Body of pancreas (tissue), 4 donors: ENCODE results near the gene LMNA. TPM values are rescaled to one million over a fixed set of nuclear protein-coding genes. Genes with fewer than 3 reads are reported as not detected.

ENCODE experiments used
- ATAC-seq: fragments of 150-250 bp; one replicate; pipeline ENCODE4 v1.9.1; 2016
- DNase-seq, 4 donors: peaks; one replicate each; pipeline ENCODE4 v3.0.0-alpha.2; 2019
- H3K27ac ChIP-seq, 4 donors: fragments of 200-600 bp; sonication (generic); 1 replicate in 3 of 4; 2 replicates in 1 of 4; pipeline versions ENCODE4 v1.5.1 to v1.6.1; 2016 to 2019; ENCODE audit warnings: mild to moderate bottlenecking in 1 of 4, mixed read lengths in 1 of 4, moderate library complexity in 1 of 4
- H3K27me3 ChIP-seq, 2 donors: fragments of 200-600 bp; sonication (generic); one replicate each; pipeline ENCODE4 v1.6.0; 2016; ENCODE audit warnings: mild to moderate bottlenecking in 1 of 2
- H3K36me3 ChIP-seq, 2 donors: fragments of 200-600 bp; sonication (generic); replicated peaks in 1 of 2; 2 replicates each; pipeline ENCODE4 v1.5.1; 2016; ENCODE audit warnings: low read depth in 2 of 2; ENCODE audit not compliant: insufficient read depth in 1 of 2
- H3K4me1 ChIP-seq: fragments of 200-600 bp; sonication (generic); one replicate; pipeline ENCODE4 v1.6.0; 2016
- H3K4me3 ChIP-seq, 2 donors: fragments of 200-600 bp; sonication (generic); 1 replicate in 1 of 2; 2 replicates in 1 of 2; pipeline ENCODE4 v1.5.1; 2016 to 2019
- H3K9me3 ChIP-seq, 3 donors: fragments of 200-600 bp; sonication (generic); 1 replicate in 2 of 3; 2 replicates in 1 of 3; pipeline ENCODE4 v1.5.1; 2016
- CTCF ChIP-seq, 7 experiments: fragments of 450-650 bp in 4 of 7; fragments of 200-600 bp in 3 of 7; sonication (generic) in 3 of 7; IDR thresholded peaks; one replicate each; pipeline ENCODE4 v1.5.1; 2016 to 2019; ENCODE audit warnings: antibody characterized with exemption in 7 of 7
- POLR2A ChIP-seq, 3 donors: fragments of 450-650 bp; IDR thresholded peaks; one replicate each; pipeline ENCODE4 v1.6.1; 2016; ENCODE audit warnings: antibody characterized with exemption in 3 of 3, mild to moderate bottlenecking in 2 of 3
- WGBS, 2 donors: methylation state at CpG; one replicate each; pipeline ENCODE4 v1.1.5; 2017; 5-methylcytosine and 5-hydroxymethylcytosine counted together
- intact Hi-C: fragments of 100-400 bp; cut with DNase I; formaldehyde crosslinking; loops from one replicate; pipeline ENCODE4 v1.15.1; 2023
- total RNA-seq, 2 donors: library from RNA; depleted of rRNA; stranded (reverse); fragments of >200 nt; gene quantifications; one replicate each; pipeline ENCODE4 v1.1.0, GENCODE V29; 2016

Gene LMNA
- total RNA-seq, 2 donors from 2014 or later, result 152 to 186 TPM

DNA sequence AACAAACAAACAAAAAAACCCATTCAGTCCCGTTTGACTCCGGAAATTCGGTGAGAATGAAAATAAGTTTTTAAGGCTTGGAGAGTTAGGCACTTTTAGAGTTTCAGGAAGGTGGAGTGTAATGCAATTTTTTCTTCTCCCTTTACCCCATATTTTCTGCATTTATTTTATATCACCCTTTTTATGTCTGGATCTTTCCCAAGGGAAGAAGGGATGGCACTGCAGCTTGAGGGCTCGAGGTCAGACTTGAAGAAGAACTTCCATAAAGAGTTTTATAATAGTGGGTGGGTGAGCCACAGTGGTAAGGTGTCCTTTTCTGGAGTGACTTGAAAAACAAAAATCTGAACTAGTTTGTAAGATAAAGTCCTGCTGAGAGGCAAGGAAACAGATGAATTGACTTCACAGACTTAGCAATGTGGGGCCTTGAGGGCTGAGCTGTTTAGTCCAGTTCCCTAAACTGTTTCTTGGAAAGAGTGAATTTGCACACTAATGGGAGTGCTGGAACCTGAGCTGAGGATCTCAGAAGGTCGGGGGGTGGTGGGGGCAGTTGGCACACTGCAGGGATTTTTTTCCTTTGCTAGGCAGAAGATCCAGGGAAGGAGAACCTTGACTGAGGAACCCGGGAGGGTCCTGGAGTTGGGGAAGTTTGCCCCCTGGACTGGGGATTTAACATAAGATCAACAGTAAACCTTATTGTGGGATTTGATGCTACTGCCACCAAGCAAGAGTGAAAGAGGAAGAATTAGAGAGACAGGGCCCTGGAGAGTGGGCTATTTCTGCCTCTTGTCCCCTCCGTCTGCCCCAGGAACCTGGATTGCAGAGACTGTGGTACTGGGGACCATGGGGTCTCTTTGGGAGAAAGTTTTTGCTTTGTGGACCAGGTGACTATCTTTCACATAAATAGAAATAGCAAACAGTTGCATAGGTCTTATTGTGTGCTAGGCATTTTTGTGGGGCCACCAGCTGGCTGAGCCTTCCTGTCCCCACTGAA, 30.4 kb upstream of the LMNA start:
- ATAC-seq, result no peak
- intact Hi-C loops, result no loop called here

DNA sequence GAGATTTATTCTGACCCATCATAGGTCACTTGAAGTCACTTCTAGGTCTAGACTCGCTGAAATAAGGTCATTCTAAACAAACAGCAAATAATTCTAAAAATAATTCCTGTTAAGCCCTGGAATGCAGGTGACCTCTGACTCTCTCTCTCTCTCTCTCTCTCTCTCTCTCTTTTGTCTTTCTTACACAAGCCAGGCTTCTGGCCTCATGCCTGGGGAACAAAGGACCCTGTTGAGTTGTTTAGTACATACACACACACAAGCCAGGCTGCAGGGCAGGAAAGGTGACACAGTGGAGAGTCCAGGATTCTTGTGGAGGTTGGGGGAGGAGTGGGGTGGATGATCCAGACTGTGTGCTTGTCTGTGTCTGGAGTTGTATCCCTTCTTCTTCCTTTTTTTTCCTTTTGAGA, 28.3 kb upstream of the LMNA start:
- H3K36me3 ChIP-seq, result no peaks in the 10 kb centered on the region
- ATAC-seq (peak; percentile 50), DNase-seq (peak; percentile 47 to 74 (median 70))
- WGBS, 2 donors, result 0 to 20% methylated on average over 1 of the region's 1 CpG
- peak overlapping the region in 3 of 4 donors; percentile 13 to 58 (median 54) for H3K27ac ChIP-seq
- TF ChIP-seq POLR2A (IDR thresholded peaks at IDR 0.05) (peak in 1 of 3 donors; percentile 21), CTCF (IDR thresholded peaks at IDR 0.05) (no peak)
- H3K4me3 ChIP-seq, result no peak overlapping the region
- H3K27me3 ChIP-seq, result no peaks in the 10 kb centered on the region
- no peaks in the 10 kb centered on the region for H3K9me3 ChIP-seq
- peaks cover 27% of the 10 kb centered on the region for H3K4me1 ChIP-seq
- intact Hi-C loops, result no loop called here

More for the DNA sequence above, 30.4 kb upstream of the LMNA start:
- no peak for DNase-seq
- no peaks in the 10 kb centered on the region for H3K36me3 ChIP-seq
- H3K9me3 ChIP-seq, result no peaks in the 10 kb centered on the region
- H3K4me1 ChIP-seq, result peaks cover 24% of the 10 kb centered on the region
- no peak overlapping the region for H3K27ac ChIP-seq
- TF ChIP-seq POLR2A (IDR thresholded peaks at IDR 0.05) (no peak), CTCF (IDR thresholded peaks at IDR 0.05) (no peak)
- H3K4me3 ChIP-seq, result no peak overlapping the region
- no peaks in the 10 kb centered on the region for H3K27me3 ChIP-seq
- 56 to 57% methylated on average over 7 of the region's 7 CpGs for WGBS, 2 donors

DNA sequence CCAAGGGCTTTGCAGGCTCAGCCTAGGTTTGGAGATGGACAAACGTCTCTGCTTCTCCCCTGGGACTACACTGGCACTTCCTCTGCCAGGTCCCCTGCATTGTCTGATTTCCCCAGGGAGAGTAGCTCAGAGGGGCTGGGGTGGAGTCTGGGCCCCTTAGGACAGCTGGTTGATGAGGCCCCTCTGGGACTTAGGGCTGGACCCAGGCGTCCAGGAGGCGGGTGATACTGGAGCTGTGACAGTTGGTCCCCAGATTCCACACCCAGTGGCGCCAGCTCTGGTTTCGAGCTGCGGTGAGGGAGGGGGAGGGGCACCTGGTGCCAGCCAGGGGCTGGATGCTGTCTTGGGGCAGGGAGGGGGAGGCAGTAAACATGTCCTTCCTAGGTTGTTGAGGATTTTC, 24.8 kb upstream of the LMNA start:
- H3K27me3 ChIP-seq, result no peaks in the 10 kb centered on the region
- intact Hi-C loops, result loop anchor here (5.0 kb wide), 1 partner anchor 133 kb away; no protein-coding TSS in a partner anchor
- no peak overlapping the region for H3K27ac ChIP-seq
- TF ChIP-seq POLR2A (IDR thresholded peaks at IDR 0.05) (no peak), CTCF (IDR thresholded peaks at IDR 0.05) (no peak)
- H3K4me1 ChIP-seq, result peaks cover 10% of the 10 kb centered on the region
- H3K36me3 ChIP-seq, result no peaks in the 10 kb centered on the region
- no peak for ATAC-seq
- WGBS, 2 donors, result 41 to 57% methylated on average over 4 to 6 of the region's 6 CpGs
- no peaks in the 10 kb centered on the region for H3K9me3 ChIP-seq
- no peak overlapping the region for H3K4me3 ChIP-seq
- DNase-seq, result no peak

- Histone ChIP-seq H3K4me3 (no peak overlapping the region), H3K27ac (no peak overlapping the region), H3K27me3 (no peaks in the 10 kb centered on the region), H3K4me1 (peaks cover 10% of the 10 kb centered on the region), H3K9me3 (no peaks in the 10 kb centered on the region), H3K36me3 (no peaks in the 10 kb centered on the region)
- no peak for ATAC-seq
- WGBS, 2 donors, result 26 to 37% methylated on average over 5 of the region's 5 CpGs
- peak in 1 of 4 donors; percentile 35 for DNase-seq
- TF ChIP-seq POLR2A (IDR thresholded peaks at IDR 0.05), result no peak
- no peak for TF ChIP-seq CTCF (IDR thresholded peaks at IDR 0.05)
- intact Hi-C loops, result loop anchor here (5.0 kb wide), 1 partner anchor 132 kb away; no protein-coding TSS in a partner anchor
These were observed 24.2 kb upstream of the LMNA start for GRCh38 chr1:156090138-156090839.
